Prostate gland (tissue), 2 donors: ENCODE data around the gene HIVEP3. TPM values are rescaled to one million over a fixed set of nuclear protein-coding genes. Genes with fewer than 3 reads are reported as not detected.

Experiments used
- DNase-seq: peaks from one replicate; pipeline ENCODE4 v3.0.0-alpha.2; 2019; ENCODE audit warnings: low spot score
- H3K27ac ChIP-seq, 2 donors: fragments of 200-600 bp; sonication (generic); 2 replicates each; pipeline ENCODE4 v1.5.1; 2017 to 2019
- H3K27me3 ChIP-seq: fragments of 200-600 bp; sonication (generic); replicated peaks from 2 replicates; pipeline ENCODE4 v1.5.1; 2019; ENCODE audit not compliant: insufficient read depth
- H3K36me3 ChIP-seq, 2 donors: fragments of 200-600 bp; sonication (generic); 1 replicate in 1 of 2; 2 replicates in 1 of 2; pipeline versions ENCODE4 v1.5.1 to v1.8.1; 2017 to 2019
- H3K4me1 ChIP-seq: fragments of 200-600 bp; sonication (generic); replicated peaks from 2 replicates; pipeline ENCODE4 v1.5.1; 2019
- H3K4me3 ChIP-seq, 2 donors: fragments of 200-600 bp; sonication (generic); 2 replicates each; pipeline ENCODE4 v1.5.1; 2017 to 2019
- H3K9me3 ChIP-seq: fragments of 200-600 bp; sonication (generic); 2 replicates; pipeline ENCODE4 v1.5.1; 2017
- POLR2A ChIP-seq: fragments of 450-650 bp; IDR thresholded peaks from one replicate; pipeline ENCODE4 v1.6.1; 2016; ENCODE audit warnings: antibody characterized with exemption, mild to moderate bottlenecking
- POLR2AphosphoS5 ChIP-seq: sonication (generic); formaldehyde crosslinking; IDR thresholded peaks from one replicate; pipeline ENCODE4 v1.6.1; 2017; ENCODE audit warnings: antibody characterized with exemption
- WGBS: methylation state at CpG from one replicate; pipeline ENCODE4 v1.1.5; 2018; 5-methylcytosine and 5-hydroxymethylcytosine counted together
- intact Hi-C: fragments of 100-400 bp; cut with DNase I; formaldehyde crosslinking; loops from one replicate; pipeline ENCODE4 v1.14.2; 2022
- total RNA-seq, 2 donors: library from RNA; depleted of rRNA; stranded (reverse); fragments of >200 nt; gene quantifications; one replicate each; pipeline ENCODE4 v1.1.0, GENCODE V29; 2016
- TF ChIP-seq, protein P1 (sequence below), 4 experiments: fragments of 200-600 bp in 2 of 4; fragments of 450-650 bp in 2 of 4; sonication (generic) in 2 of 4; IDR thresholded peaks; 1 replicate in 3 of 4; 2 replicates in 1 of 4; pipeline ENCODE4 v1.5.1; 2016 to 2019; ENCODE audit warnings: antibody characterized with exemption in 4 of 4, mild to moderate bottlenecking in 2 of 4, moderate library complexity in 2 of 4

The HIVEP3 gene
- total RNA-seq, 2 donors from 2014 or later: 9.3 to 11.2 TPM

DNA sequence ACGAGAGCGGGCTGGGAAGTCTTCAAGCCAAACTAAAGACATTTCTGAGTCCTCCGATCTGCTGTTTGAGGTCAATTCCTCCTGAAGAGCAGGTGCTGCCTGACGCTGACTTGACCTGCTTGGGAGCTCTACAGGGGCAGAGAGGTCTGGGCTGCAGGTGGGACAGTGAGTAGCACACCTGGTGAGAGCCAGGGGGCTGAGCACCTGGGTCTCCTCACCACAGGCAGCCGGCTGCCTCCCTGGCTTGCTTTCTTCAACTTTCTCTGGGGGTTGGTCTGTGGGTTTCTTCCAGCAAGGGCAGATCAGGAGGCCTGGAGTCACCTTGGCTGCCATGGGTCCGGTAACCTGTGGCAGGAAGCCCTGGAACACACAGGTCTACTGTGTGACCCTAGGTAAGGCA is 326.8 kb downstream of the HIVEP3 start:
- Histone ChIP-seq H3K27me3 (no peaks in the 10 kb centered on the region), H3K9me3 (no peaks in the 10 kb centered on the region), H3K36me3 (no peaks in the 10 kb centered on the region), H3K4me1 (peaks cover 3% of the 10 kb centered on the region), H3K4me3 (no peak overlapping the region), H3K27ac (no peak overlapping the region)
- TF ChIP-seq, protein P1, sequence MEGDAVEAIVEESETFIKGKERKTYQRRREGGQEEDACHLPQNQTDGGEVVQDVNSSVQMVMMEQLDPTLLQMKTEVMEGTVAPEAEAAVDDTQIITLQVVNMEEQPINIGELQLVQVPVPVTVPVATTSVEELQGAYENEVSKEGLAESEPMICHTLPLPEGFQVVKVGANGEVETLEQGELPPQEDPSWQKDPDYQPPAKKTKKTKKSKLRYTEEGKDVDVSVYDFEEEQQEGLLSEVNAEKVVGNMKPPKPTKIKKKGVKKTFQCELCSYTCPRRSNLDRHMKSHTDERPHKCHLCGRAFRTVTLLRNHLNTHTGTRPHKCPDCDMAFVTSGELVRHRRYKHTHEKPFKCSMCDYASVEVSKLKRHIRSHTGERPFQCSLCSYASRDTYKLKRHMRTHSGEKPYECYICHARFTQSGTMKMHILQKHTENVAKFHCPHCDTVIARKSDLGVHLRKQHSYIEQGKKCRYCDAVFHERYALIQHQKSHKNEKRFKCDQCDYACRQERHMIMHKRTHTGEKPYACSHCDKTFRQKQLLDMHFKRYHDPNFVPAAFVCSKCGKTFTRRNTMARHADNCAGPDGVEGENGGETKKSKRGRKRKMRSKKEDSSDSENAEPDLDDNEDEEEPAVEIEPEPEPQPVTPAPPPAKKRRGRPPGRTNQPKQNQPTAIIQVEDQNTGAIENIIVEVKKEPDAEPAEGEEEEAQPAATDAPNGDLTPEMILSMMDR (IDR thresholded peaks at IDR 0.05): no peak
- TF ChIP-seq POLR2AphosphoS5 (no peak), POLR2A (no peak)
- no peak for DNase-seq
- 94% methylated on average over 6 of the region's 6 CpGs for WGBS
- intact Hi-C loops: no loop called here

- TF ChIP-seq POLR2A: no peak
- Histone ChIP-seq H3K27ac (no peak overlapping the region), H3K4me3 (no peak overlapping the region), H3K9me3 (no peaks in the 10 kb centered on the region), H3K4me1 (no peaks in the 10 kb centered on the region), H3K36me3 (no peaks in the 10 kb centered on the region), H3K27me3 (no peaks in the 10 kb centered on the region)
- DNase-seq: no peak
- intact Hi-C loops: no loop called here
Measured at GRCh38 chr1:41590331-41590730, 328.4 kb downstream of the HIVEP3 start.

- TF ChIP-seq, protein P1 (IDR thresholded peaks at IDR 0.05): no peak
- no peak for TF ChIP-seq POLR2A
- no peak for TF ChIP-seq POLR2AphosphoS5
- intact Hi-C loops: no loop called here
- no peak for DNase-seq
- H3K4me1 ChIP-seq: no peaks in the 10 kb centered on the region
- WGBS: 87% methylated on average over 5 of the region's 5 CpGs
- H3K36me3 ChIP-seq: no peaks in the 10 kb centered on the region
- no peak overlapping the region for H3K27ac ChIP-seq
- H3K27me3 ChIP-seq: no peaks in the 10 kb centered on the region
- H3K9me3 ChIP-seq: no peaks in the 10 kb centered on the region
- H3K4me3 ChIP-seq: no peak overlapping the region
Measured at GRCh38 chr1:41589395-41589794, 329.3 kb downstream of the HIVEP3 start.

DNA sequence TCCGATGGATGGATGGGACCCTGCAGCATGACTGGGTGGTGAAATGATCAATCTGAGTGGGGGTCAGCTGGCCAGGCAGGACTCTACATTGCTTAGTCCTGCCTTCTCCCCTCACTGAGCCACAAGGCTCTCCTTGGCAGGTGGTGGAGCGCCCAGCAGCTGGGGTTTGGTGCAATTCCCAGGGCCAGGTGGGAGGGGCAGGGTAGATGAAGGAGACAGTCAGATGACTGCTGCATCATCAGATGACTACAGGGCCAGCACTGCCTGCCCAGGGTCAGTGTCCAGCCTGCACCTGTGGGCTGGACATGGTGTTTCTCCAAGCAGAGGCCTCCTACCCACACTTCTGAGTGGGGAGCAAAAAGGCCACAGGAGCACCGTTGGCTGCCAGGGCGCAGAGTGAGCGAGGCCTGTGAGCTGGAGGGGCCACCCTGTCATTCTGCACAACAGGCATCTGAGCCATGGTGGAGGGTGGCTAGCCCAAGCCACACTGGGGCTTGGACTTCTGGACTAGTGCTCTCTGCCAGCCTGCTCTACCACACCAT is 330.3 kb downstream of the HIVEP3 start:
- TF ChIP-seq POLR2AphosphoS5 (no peak), POLR2A (no peak)
- TF ChIP-seq, protein P1 (IDR thresholded peaks at IDR 0.05): no peak
- no peaks in the 10 kb centered on the region for H3K4me1 ChIP-seq
- 97% methylated on average over 5 of the region's 5 CpGs for WGBS
- H3K36me3 ChIP-seq: no peaks in the 10 kb centered on the region
- no peaks in the 10 kb centered on the region for H3K9me3 ChIP-seq
- intact Hi-C loops: no loop called here
- H3K27ac ChIP-seq: no peak overlapping the region
- no peaks in the 10 kb centered on the region for H3K27me3 ChIP-seq
- no peak overlapping the region for H3K4me3 ChIP-seq
- no peak for DNase-seq

DNA sequence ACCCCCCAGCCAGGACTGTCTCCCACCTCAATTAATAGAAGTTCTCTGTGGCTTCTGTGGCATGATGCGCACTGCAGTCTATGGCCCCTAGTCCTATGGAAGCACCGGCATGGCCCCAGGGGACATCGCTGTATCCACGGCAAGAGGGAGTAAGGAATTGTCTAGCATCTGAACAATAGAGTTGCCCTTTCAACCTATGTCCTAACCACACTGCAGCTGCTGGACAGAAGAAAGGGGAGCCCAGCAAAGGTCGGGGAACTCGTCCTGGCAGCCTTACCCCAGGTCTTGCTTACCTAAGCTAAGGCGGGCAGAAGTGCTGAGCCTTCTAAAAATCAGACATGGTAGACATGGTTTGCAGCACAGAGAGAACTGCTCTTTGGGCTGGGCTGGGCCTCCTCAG is 330.9 kb downstream of the HIVEP3 start:
- 98% methylated on average over 7 of the region's 7 CpGs for WGBS
- intact Hi-C loops: no loop called here

More for the DNA sequence above, 330.9 kb downstream of the HIVEP3 start:
- H3K36me3 ChIP-seq: no peaks in the 10 kb centered on the region
- no peak overlapping the region for H3K4me3 ChIP-seq
- no peak overlapping the region for H3K27ac ChIP-seq
- H3K27me3 ChIP-seq: no peaks in the 10 kb centered on the region
- TF ChIP-seq POLR2A: no peak
- no peak for TF ChIP-seq POLR2AphosphoS5
- TF ChIP-seq, protein P1 (IDR thresholded peaks at IDR 0.05): no peak
- no peaks in the 10 kb centered on the region for H3K9me3 ChIP-seq
- no peaks in the 10 kb centered on the region for H3K4me1 ChIP-seq
- no peak for DNase-seq
